ENCODE results near the gene DGKI. TPM values are rescaled to one million over a fixed set of nuclear protein-coding genes. Genes with fewer than 3 reads are reported as not detected.

Gene DGKI
- total and polyA plus RNA-seq, 2 donors (not counting 1 experiment from before 2014, with no cell fraction given): not detected

DNA sequence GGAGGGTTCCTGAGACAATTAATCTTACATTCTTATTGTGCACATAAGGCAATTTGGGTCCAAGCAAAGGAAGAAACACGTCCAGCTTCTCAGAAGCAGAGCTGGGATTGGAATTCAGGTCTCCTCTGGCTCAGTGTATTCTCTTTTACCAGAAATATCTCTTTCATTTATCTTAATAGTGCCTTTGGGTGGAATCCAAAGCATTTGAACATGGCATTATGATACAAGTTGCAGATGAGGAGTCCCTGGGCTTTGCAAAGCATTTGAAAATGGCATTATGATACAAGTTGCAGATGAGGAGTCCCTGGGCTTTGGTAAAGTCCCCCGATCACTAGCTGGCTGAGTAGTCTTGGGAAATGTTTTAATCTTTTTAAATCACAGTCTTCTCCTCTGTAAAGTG, 473.3 kb downstream of the DGKI start:
- no peak overlapping the region for H2AFZ ChIP-seq (ENCODE audit: insufficient read depth, low read depth, low read length, poor library complexity, severe bottlenecking)
- no peak for TF ChIP-seq EZH2 (IDR thresholded peaks at IDR 0.05; ENCODE audit: borderline replicate concordance, insufficient read depth, low read depth, low read length, poor library complexity, severe bottlenecking)
- ATAC-seq (ENCODE audit: low read depth) (no peak), DNase-seq (no peak)
- WGBS (ENCODE audit: insufficient coverage): no CpG with 5 or more reads among the region's 2 CpGs
- H3K36me3 ChIP-seq (replicated peaks in 1 of 2; ENCODE audit: control extremely low read depth in 1 of 2, control insufficient read depth in 1 of 2, extremely low read depth in 1 of 2, insufficient read depth in 2 of 2, low read length in 1 of 2): no peaks in the 10 kb centered on the region
- H4K20me1 ChIP-seq (ENCODE audit: control insufficient read depth, insufficient read depth, low read length, poor library complexity, severe bottlenecking): no peaks in the 10 kb centered on the region
- H3K4me2 ChIP-seq (replicated peaks; ENCODE audit: low read depth, low read length, poor library complexity, severe bottlenecking): no peak overlapping the region
- POLR2A ChIA-PET: no interaction called here
- H3K4me1 ChIP-seq (ENCODE audit: control insufficient read depth in 2 of 2, insufficient read depth in 2 of 2, low read length in 2 of 2): no peaks in the 10 kb centered on the region
- intact Hi-C loops (cut with micrococcal nuclease): no loop called here
- no peaks in the 10 kb centered on the region for H3K9me3 ChIP-seq (ENCODE audit: control extremely low read depth in 1 of 3, control insufficient read depth in 2 of 3, insufficient read depth in 1 of 3, low read length in 2 of 3)
- no peaks in the 10 kb centered on the region for H3K27me3 Mint-ChIP-seq
- H3K27ac Mint-ChIP-seq: no peak overlapping the region
- no peaks in the 10 kb centered on the region for H3K27me3 ChIP-seq (replicated peaks in 1 of 4; ENCODE audit: control extremely low read depth in 1 of 4, control insufficient read depth in 3 of 4, insufficient read depth in 4 of 4, low read length in 3 of 4)
- CTCF ChIA-PET: no interaction called here
- no peaks in the 10 kb centered on the region for H3K79me2 ChIP-seq (ENCODE audit: control insufficient read depth, insufficient read depth, low read length)
- no peak overlapping the region for H3K4me3 ChIP-seq (ENCODE audit: control extremely low read depth in 1 of 5, extremely low read depth in 1 of 5, insufficient read depth in 1 of 5, low read depth in 2 of 5, low read length in 4 of 5)
- no peak overlapping the region for H3K4me3 Mint-ChIP-seq
- H3K9ac ChIP-seq (ENCODE audit: low read length): no peak overlapping the region
- no peaks in the 10 kb centered on the region for H3K9me3 Mint-ChIP-seq (ENCODE audit: insufficient read depth)
- no peak overlapping the region for H3K27ac ChIP-seq (ENCODE audit: low read length in 2 of 2)
- no peaks in the 10 kb centered on the region for H3K4me1 Mint-ChIP-seq

DNA sequence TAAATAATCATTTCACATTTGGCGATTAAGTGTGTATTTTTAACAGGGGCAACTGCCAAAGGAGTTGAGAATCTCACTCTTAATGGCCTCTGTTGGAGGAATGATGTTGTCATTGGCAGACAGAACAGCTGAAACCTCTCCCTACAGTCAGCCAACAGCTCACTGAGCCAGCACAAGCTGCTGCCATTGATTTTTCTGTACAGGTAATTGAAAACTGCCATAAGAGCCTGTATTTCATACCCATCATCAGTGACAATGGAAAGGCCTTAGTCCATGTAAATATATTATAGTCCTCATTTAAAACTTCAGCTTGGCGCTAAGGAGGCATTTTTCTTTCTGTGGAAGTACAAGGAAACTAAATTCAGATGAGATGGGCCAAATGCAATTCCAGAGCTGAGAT, 475.2 kb downstream of the DGKI start:
- Histone ChIP-seq H3K4me3 (ENCODE audit: control extremely low read depth in 1 of 5, extremely low read depth in 1 of 5, insufficient read depth in 1 of 5, low read depth in 2 of 5, low read length in 4 of 5) (no peak overlapping the region), H3K36me3 (replicated peaks in 1 of 2; ENCODE audit: control extremely low read depth in 1 of 2, control insufficient read depth in 1 of 2, extremely low read depth in 1 of 2, insufficient read depth in 2 of 2, low read length in 1 of 2) (no peaks in the 10 kb centered on the region), H3K9me3 (ENCODE audit: control extremely low read depth in 1 of 3, control insufficient read depth in 2 of 3, insufficient read depth in 1 of 3, low read length in 2 of 3) (peaks cover 0 to 3% (median 0%) of the 10 kb centered on the region in 3 donors), H3K9ac (ENCODE audit: low read length) (no peak overlapping the region), H2AFZ (ENCODE audit: insufficient read depth, low read depth, low read length, poor library complexity, severe bottlenecking) (no peak overlapping the region), H4K20me1 (ENCODE audit: control insufficient read depth, insufficient read depth, low read length, poor library complexity, severe bottlenecking) (no peaks in the 10 kb centered on the region), H3K27me3 (replicated peaks in 1 of 4; ENCODE audit: control extremely low read depth in 1 of 4, control insufficient read depth in 3 of 4, insufficient read depth in 4 of 4, low read length in 3 of 4) (no peaks in the 10 kb centered on the region), H3K79me2 (ENCODE audit: control insufficient read depth, insufficient read depth, low read length) (no peaks in the 10 kb centered on the region), H3K4me2 (replicated peaks; ENCODE audit: low read depth, low read length, poor library complexity, severe bottlenecking) (no peak overlapping the region), H3K4me1 (ENCODE audit: control insufficient read depth in 2 of 2, insufficient read depth in 2 of 2, low read length in 2 of 2) (no peaks in the 10 kb centered on the region), H3K27ac (ENCODE audit: low read length in 2 of 2) (no peak overlapping the region)
- TF ChIP-seq CTCF (IDR thresholded peaks at IDR 0.05) (no peak), EZH2 (IDR thresholded peaks at IDR 0.05; ENCODE audit: borderline replicate concordance, insufficient read depth, low read depth, low read length, poor library complexity, severe bottlenecking) (no peak)
- no peak overlapping the region for H3K4me3 Mint-ChIP-seq
- H3K27ac Mint-ChIP-seq: no peak overlapping the region
- POLR2A ChIA-PET: interaction anchor here (0.7 kb wide), 1 partner anchor 16 kb away, joined by 3 read pairs; no protein-coding TSS in a partner anchor
- intact Hi-C loops (cut with micrococcal nuclease): no loop called here
- no peaks in the 10 kb centered on the region for H3K27me3 Mint-ChIP-seq
- ATAC-seq (ENCODE audit: low read depth) (no peak), DNase-seq (no peak)
- no peaks in the 10 kb centered on the region for H3K9me3 Mint-ChIP-seq (ENCODE audit: insufficient read depth)
- CTCF ChIA-PET: no interaction called here
- no peaks in the 10 kb centered on the region for H3K4me1 Mint-ChIP-seq
- no CpG with 5 or more reads among the region's 2 CpGs for WGBS (ENCODE audit: insufficient coverage)

All from B cell (primary cell).